OCI-M2 (cell line): ENCODE data around the gene SGK1.

ENCODE experiments used
- DNase-seq: peaks from one replicate; lab custom pipeline; 2025; ENCODE audit not compliant: unreplicated experiment; lab: John Stamatoyannopoulos, UW

The SGK1 gene

GRCh38 chr6:134132494-134133141 is 185.3 kb downstream of the SGK1 start:
- no peak for DNase-seq

- no peak for DNase-seq
Observed at GRCh38 chr6:134131530-134132139, 186.3 kb downstream of the SGK1 start.

- no peak for DNase-seq
Observed at GRCh38 chr6:134128146-134128545, 189.8 kb downstream of the SGK1 start.

GRCh38 chr6:134123666-134124208 is 194.2 kb downstream of the SGK1 start:
- DNase-seq = peak; percentile 47

GRCh38 chr6:134122775-134123174 is 195.1 kb downstream of the SGK1 start:
- DNase-seq = no peak

GRCh38 chr6:134119486-134119885 is 198.4 kb downstream of the SGK1 start:
- no peak for DNase-seq
